Inferior parietal cortex (tissue), 1 donor: ENCODE data around the gene CAD.
A peak's percentile ranks its signal among the peaks of the same experiment; 100 is the strongest.
"Not testable (repeated sequence)": the region's sequence is repeated elsewhere in the genome, so short reads cannot be mapped to it uniquely, and the experiment has no call there.

ENCODE experiments used
- DNase-seq: peaks from one replicate; pipeline ENCODE4 v3.0.0-alpha.2; 2016; ENCODE audit errors: extremely low spot score

Gene CAD

DNA sequence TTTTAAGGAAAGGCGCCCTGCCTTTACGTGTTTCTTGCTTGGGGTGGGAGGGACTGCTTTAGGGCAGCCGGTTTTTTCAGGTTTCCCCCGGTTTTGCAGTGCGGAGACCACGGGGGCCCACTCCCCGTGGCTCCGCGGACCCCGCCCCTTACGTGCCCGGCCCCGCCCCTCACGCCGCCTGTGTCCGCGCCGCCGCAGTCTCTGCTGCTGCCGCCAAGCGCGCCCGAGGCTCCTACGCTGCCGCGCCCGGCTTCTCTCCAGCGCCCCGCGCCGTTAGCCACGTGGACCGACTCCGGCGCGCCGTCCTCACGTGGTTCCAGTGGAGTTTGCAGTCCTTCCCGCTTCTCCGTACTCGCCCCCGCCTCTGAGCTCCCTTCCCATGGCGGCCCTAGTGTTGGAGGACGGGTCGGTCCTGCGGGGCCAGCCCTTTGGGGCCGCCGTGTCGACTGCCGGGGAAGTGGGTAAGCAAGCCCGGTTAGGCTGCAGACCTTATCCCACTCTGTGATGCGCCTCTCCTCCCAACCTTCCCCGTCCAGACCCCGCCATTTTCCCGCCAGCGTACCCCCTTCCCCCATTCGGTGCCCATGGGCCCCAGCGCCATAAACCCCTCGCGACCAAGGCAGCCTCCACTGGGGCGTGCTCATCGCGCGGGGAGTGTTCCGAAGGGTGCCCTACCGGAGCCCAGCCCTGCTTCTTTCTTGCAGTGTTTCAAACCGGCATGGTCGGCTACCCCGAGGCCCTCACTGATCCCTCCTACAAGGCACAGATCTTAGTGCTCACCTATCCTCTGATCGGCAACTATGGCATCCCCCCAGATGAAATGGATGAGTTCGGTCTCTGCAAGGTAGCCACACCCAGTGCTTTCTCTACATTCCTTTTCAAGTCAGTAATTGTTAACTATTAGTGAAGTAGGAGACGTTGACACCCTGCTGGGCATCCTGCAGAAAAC is at the start of gene CAD:
Gene CAD, plus strand, starts transcription at position 197 of the 949 bp plus-strand sequence. Its CDS starts 183 bp downstream, at position 380.
- peak; percentile 79 for DNase-seq

DNA sequence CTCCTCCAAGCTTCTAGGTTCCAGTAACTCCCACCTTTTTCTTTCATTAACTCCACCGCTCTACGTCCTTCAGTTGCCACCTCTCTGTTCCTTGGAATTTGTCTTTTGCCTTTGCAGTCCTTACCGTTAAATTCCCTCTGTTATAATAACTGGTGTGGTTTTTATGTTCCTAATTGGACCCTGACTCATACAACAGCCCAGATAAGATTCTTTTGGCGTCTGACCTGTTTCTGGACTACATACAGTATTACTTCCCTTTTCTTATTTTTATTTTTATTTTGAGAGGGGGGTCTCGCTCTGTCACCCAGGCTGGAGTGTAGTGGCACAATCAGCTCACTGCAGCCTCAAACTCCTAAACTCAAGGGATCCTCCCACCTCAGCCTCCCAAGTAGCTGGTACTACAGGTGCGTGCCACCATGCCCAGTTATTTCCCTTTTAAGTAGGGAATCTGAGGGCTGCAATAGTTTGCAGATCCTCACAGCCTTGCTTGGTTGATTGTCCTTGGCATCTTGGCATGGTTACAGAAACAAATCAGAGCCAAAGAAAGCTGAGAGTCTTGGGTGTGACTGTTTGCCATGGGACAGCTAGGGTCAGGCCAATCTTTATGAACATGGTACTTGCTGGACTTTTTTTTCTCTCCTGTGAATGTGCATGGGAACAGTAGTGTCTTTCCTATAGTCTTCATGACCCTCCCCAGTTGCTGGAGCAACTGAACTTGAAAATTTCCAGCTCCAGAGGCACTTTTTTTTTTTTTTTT is 46.4 kb upstream of the CAD start:
- DNase-seq: no peak

- no peak for DNase-seq
Measured at GRCh38 chr2:27171351-27171848, 45.8 kb upstream of the CAD start.

- DNase-seq: no peak
Measured at GRCh38 chr2:27174638-27175037, 42.5 kb upstream of the CAD start.

- DNase-seq: no peak
Measured at GRCh38 chr2:27175330-27175729, 41.8 kb upstream of the CAD start.

- DNase-seq: not testable (repeated sequence)
Measured at GRCh38 chr2:27175781-27176180, 41.4 kb upstream of the CAD start.

DNA sequence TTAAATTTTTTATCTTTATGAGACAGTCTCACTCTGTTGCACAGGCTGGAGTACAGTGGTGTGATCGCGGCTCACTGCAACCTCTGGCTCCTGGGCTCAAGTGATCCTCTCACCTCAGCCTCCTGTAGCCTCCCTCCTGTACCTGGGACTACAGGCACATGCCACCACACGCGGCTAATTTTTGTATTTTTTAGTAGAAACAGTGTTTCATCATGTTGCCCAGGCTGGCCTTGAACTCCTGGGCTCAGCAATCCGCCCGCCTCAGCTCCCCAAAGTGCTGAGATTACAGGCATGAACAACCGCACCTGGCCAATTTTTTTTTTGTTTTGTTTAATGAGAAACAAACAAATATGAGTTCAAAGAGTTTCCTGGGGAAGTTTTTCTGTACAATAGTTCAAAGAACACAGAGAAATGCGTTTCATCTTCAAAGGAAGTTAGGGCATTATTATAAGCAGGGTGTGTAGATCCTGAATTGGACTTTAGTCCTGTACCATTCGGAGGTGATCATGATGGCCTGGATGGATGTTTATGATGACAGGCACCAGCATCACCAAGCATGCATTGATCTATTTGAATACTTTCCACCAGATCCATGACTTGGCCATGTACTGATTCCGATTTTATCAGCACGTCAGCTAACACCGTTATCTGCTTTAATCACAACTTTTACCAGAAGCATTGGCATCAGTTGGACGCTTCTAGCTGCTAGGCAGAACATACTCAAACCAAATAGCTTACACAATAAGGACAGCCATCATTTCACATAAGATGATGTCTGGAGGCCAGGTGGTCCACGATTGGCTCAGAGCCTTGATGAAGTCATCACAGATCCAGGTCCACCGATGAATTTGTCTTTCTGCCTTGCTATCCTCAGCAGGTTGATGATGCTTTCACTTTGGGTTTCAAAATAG is 39.5 kb upstream of the CAD start:
- DNase-seq: no peak

DNA sequence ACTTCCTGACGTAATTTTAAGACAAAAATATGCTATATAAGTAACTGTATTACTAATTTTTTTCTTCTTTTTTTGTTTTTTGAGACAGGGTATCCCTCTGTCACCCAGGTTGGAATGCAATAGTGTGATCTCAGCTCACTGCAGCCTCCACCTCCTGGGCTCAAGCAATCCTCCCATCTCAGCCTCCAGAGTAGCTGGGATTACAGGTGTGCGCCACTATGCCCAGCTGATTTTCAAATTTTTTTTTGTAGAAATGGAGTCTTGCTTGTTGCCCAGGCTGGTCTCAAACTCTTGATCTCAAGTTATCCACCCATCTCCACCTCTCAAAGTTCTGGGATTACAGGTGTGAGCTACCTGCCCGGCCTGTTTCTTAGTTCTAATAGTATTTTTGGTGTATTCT is 38.7 kb upstream of the CAD start:
- DNase-seq: no peak

- DNase-seq: no peak
Measured at GRCh38 chr2:27179344-27180000, 37.7 kb upstream of the CAD start.

DNA sequence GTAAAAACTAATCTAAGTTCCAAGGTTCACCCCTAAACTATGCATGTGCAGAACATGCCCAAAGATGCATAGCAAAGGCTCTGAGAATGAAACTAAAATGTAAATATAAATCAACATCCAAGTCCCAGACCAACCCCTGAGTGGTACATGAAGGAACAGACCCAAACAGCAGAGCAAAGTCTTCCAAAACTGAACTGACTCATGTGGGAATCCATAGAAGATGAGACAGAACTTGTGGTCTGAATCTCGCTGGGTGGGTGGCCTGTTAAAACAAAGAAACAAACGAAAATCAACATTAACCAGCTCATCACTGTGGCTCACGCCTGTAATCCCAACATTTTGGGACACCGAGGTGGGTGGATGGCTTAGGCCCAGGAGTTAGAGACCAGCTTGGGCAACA is 34.8 kb upstream of the CAD start:
- DNase-seq: no peak

DNA sequence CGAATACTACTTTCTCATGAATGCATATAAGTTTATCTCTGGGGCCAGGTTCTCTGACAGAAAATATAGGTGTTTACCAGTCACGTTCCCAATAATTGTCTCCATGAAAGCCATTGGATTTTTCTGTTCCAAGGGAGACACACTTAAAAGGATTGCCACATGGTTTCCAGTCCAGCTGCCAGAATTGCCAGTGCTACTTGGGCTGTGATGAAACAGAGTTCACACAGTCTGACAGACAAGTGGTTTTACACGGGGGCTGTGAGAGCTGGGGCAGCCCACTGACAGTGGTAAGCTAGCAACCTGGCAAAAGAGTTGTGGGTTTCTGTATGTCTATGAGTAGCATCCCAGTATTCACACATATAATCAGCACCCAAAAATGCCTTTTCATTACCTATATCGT is 33.1 kb upstream of the CAD start:
- DNase-seq: no peak

DNA sequence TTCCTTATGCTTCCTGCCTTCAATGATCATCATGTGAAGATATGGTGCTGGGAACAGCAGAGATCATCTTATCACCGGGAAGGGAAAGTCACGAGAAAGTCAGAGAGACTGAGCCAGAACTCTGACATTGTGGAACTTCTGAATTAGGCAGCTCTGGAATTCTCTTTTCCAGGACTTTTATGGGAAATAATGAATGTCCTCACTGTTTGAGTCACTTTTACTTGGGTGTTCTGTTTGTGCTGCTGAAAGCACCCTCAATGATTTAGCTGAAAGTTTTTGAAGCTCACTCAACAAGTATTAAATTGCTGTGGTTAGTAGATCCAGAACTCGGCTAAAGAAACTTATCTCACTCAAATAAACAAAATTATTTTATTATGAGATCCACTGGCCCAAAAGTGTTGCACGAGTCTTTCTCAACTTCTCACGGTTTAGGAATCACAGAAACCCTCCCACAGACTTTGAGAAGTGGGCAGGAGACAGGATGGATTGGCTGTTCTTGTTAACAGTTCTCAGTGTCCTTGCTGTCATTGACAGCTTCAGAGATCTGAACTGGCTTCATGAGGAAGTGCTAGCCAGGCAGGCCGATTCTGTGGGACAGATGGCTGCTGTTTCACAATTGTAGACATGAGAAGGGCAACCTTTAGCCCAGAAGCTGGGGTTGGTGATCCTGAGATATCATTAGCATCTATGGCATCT is 31.7 kb upstream of the CAD start:
- peak; percentile 27 for DNase-seq

GRCh38 chr2:27186613-27187345 is 30.4 kb upstream of the CAD start:
- no peak for DNase-seq

GRCh38 chr2:27189989-27190388 is 27.2 kb upstream of the CAD start:
- no peak for DNase-seq

DNA sequence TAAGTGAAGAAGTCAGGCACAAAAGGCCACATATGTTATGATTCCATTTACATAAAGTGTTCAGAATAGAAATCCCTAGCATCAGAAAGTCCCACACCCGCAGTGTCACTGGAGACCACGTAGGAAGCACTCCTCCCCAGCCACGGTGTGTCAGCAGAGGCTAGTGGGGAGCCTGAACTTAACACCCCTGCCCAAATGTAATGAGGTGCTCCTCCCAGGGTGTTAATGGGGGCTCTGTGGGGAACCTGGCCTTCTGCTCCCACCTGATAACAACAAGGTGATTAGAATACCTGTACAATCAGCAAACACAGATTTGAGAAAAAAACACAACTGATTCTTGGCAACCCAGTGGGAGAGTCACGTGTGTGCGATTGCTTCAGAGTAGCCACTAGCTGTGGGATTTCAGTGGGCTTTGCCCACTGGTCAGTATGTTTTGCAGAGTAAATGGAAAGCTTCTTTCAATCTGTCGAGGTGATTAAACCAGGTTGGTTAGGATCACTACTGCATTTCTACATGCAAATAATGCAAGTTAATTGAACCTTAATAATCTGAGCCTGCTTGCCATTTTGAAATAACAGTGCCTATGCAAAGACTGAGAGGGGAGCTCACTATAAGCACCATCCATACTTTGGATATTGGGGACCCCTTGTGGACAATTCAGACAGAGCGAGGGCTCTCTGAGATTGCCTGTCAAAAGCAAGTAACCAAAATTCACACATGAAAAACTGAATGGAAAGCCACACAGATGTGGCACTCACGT is 25.9 kb upstream of the CAD start:
- DNase-seq: peak; percentile 78

DNA sequence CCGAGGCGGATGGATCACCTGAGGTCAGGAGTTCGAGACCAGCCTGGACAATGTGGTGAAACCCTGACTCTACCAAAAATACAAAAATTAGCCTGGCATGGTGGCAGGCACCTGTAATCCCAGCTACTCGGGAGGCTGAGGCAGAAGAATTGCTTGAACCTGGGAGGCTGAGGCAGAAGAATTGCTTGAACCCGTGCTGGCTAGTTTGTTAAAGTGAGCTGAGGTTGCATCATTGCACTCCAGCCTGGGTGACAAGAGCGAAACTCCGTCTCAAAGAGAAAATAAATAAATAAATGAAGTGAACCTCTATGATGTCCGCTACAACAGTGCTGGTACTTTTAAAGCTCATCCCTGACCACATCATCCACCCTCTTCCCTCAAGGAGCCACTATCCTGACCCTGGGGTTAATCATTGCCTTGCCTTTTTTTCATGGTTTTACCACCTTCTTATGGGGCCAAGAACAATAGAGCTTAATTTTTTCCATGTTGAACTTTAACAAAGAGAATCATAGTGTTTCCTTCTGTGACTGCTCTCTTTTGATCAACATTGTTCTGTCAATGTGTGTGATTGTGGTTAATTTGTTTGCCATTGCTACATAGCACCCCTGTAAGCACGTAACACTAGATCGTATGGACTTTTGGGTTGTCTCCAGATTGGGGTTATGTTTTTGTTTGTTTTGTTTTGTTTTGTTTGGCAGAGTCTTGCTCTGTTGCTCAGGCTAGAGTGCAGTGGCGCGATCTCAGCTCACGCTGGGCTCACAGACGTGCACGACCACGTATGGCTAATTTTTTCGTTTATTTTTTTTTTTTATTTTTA is 22.4 kb upstream of the CAD start:
- no peak for DNase-seq

DNA sequence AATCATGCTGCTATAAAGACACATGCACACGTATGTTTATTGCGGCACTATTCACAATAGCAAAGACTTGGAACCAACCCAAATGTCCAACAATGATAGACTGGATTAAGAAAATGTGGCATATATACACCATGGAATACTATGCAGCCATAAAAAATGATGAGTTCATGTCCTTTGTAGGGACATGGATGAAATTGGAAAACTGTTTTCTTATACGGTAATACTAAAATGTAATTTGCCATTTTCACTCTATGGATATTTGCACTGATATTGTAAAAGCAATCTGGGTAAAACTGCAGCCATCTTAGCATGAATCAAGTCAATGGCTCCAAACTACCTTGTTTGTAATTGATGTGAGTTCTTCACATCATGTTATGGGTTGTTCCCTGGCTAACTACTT is 21.4 kb upstream of the CAD start:
- not testable (repeated sequence) for DNase-seq

- DNase-seq: not testable (repeated sequence)
Measured at GRCh38 chr2:27198068-27198467, 19.1 kb upstream of the CAD start.
